ENCODE results near the gene FBH1. TPM values are rescaled to one million over a fixed set of nuclear protein-coding genes. Genes with fewer than 3 reads are reported as not detected.

The FBH1 gene
- total and polyA plus RNA-seq, 2 donors from 2014 or later, result 70.7 to 76.5 TPM

- H3K27ac ChIP-seq (ENCODE audit: low read depth in 2 of 2, low read length in 2 of 2), result no peak overlapping the region
- H3K9me3 ChIP-seq (ENCODE audit: control insufficient read depth in 2 of 3, insufficient read depth in 1 of 3, low read length in 3 of 3), result no peaks in the 10 kb centered on the region
- no peak for TF ChIP-seq CTCF (IDR thresholded peaks at IDR 0.05; ENCODE audit: borderline replicate concordance, extremely low read depth, insufficient read depth)
- H3K4me3 ChIP-seq (ENCODE audit: low read length in 3 of 3), result no peak overlapping the region
- DNase-seq, result no peak
- H3K9ac ChIP-seq (ENCODE audit: low read length in 3 of 3), result no peak overlapping the region
- no peaks in the 10 kb centered on the region for H3K27me3 ChIP-seq (ENCODE audit: control insufficient read depth, insufficient read depth, low read length)
- H3K36me3 ChIP-seq (ENCODE audit: control insufficient read depth in 2 of 3, insufficient read depth in 3 of 3, low read length in 3 of 3), result no peaks in the 10 kb centered on the region
- H3K4me1 ChIP-seq (ENCODE audit: control insufficient read depth in 2 of 3, insufficient read depth in 2 of 3, low read depth in 1 of 3, low read length in 3 of 3), result no peaks in the 10 kb centered on the region
- no peak for FAIRE-seq
- intact Hi-C loops (cut with DNase I), result no loop called here
Measured at GRCh38 chr10:5869156-5869555, 20.9 kb upstream of the FBH1 start.

GRCh38 chr10:5871596-5871995, 18.4 kb upstream of the FBH1 start:
- H3K9me3 ChIP-seq (ENCODE audit: control insufficient read depth in 2 of 3, insufficient read depth in 1 of 3, low read length in 3 of 3), result no peaks in the 10 kb centered on the region
- H3K4me1 ChIP-seq (ENCODE audit: control insufficient read depth in 2 of 3, insufficient read depth in 2 of 3, low read depth in 1 of 3, low read length in 3 of 3), result no peaks in the 10 kb centered on the region
- no peak overlapping the region for H3K4me3 ChIP-seq (ENCODE audit: low read length in 3 of 3)
- DNase-seq (no peak), FAIRE-seq (no peak)
- H3K27me3 ChIP-seq (ENCODE audit: control insufficient read depth, insufficient read depth, low read length), result no peaks in the 10 kb centered on the region
- TF ChIP-seq CTCF (IDR thresholded peaks at IDR 0.05; ENCODE audit: borderline replicate concordance, extremely low read depth, insufficient read depth), result no peak
- intact Hi-C loops (cut with DNase I), result loop anchor here (10.0 kb wide), 1 partner anchor 427 kb away; no protein-coding TSS in a partner anchor
- no peak overlapping the region for H3K9ac ChIP-seq (ENCODE audit: low read length in 3 of 3)
- H3K36me3 ChIP-seq (ENCODE audit: control insufficient read depth in 2 of 3, insufficient read depth in 3 of 3, low read length in 3 of 3), result peaks cover 0 to 6% (median 4%) of the 10 kb centered on the region in 3 donors
- no peak overlapping the region for H3K27ac ChIP-seq (ENCODE audit: low read depth in 2 of 2, low read length in 2 of 2)

- intact Hi-C loops (cut with DNase I), result loop anchor here (10.0 kb wide), 1 partner anchor 429 kb away; no protein-coding TSS in a partner anchor
- H3K27ac ChIP-seq (ENCODE audit: low read depth in 2 of 2, low read length in 2 of 2), result no peak overlapping the region
- H3K36me3 ChIP-seq (ENCODE audit: control insufficient read depth in 2 of 3, insufficient read depth in 3 of 3, low read length in 3 of 3), result peaks cover 2 to 16% (median 10%) of the 10 kb centered on the region in 3 donors
- H3K4me3 ChIP-seq (ENCODE audit: low read length in 3 of 3), result no peak overlapping the region
- H3K9me3 ChIP-seq (ENCODE audit: control insufficient read depth in 2 of 3, insufficient read depth in 1 of 3, low read length in 3 of 3), result no peaks in the 10 kb centered on the region
- peak; percentile 78 for TF ChIP-seq CTCF (IDR thresholded peaks at IDR 0.05; ENCODE audit: borderline replicate concordance, extremely low read depth, insufficient read depth)
- no peaks in the 10 kb centered on the region for H3K4me1 ChIP-seq (ENCODE audit: control insufficient read depth in 2 of 3, insufficient read depth in 2 of 3, low read depth in 1 of 3, low read length in 3 of 3)
- FAIRE-seq (peak; percentile 89), DNase-seq (peak in 4 of 5 donors; percentile 76 to 91 (median 83))
- H3K27me3 ChIP-seq (ENCODE audit: control insufficient read depth, insufficient read depth, low read length), result no peaks in the 10 kb centered on the region
- no peak overlapping the region for H3K9ac ChIP-seq (ENCODE audit: low read length in 3 of 3)
Measured at GRCh38 chr10:5873515-5873995, 16.5 kb upstream of the FBH1 start.
